Measurements from ENCODE around the gene GPX1. TPM values are rescaled to one million over a fixed set of nuclear protein-coding genes. Genes with fewer than 3 reads are reported as not detected.
A peak's percentile ranks its signal among the peaks of the same experiment; 100 is the strongest.
"Not testable (repeated sequence)": the region's sequence is repeated elsewhere in the genome, so short reads cannot be mapped to it uniquely, and the experiment has no call there.

Gene GPX1
- total RNA-seq, 5 donors from 2014 or later (not counting 1 experiment from before 2014, with no cell fraction given) = 45.1 to 87.5 (median 73.8) TPM

DNA sequence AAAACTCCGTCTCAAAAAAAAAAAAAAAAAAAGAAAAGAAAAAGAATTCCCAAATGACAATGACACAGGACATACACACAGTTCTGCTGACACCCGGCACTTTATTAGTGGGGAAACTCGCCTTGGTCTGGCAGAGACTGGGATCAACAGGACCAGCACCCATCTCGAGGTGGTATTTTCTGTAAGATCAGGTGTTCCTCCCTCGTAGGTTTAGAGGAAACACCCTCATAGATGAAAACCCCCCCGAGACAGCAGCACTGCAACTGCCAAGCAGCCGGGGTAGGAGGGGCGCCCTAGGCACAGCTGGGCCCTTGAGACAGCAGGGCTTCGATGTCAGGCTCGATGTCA, 1.1 kb downstream of the GPX1 start:
- not testable (repeated sequence) for H3K9me3 ChIP-seq; H3K27me3 Mint-ChIP-seq; H3K9me3 Mint-ChIP-seq; H3K27me3 ChIP-seq (replicated peaks in 1 of 2; ENCODE audit: control insufficient read depth in 2 of 2, extremely low read depth in 1 of 2, insufficient read depth in 2 of 2, low read length in 1 of 2)
- CTCF ChIA-PET = interaction anchor here (0.6 to 3.3 kb wide), 2 partner anchors 17 to 30 kb away, joined by 6 to 13 read pairs; partner anchors contain the start of gene USP4 (in 1 of the 2)
- H3K36me3 ChIP-seq (ENCODE audit: control insufficient read depth in 2 of 2, extremely low read depth in 1 of 2, insufficient read depth in 1 of 2, low read length in 1 of 2) = peaks cover 15 to 26% of the 10 kb centered on the region in 2 donors
- WGBS (ENCODE audit: insufficient coverage) = no CpG with 5 or more reads among the region's 10 CpGs
- POLR2A ChIA-PET = interaction anchor here (0.6 to 0.9 kb wide), 2 partner anchors 17 to 23 kb away, joined by 4 to 5 read pairs; partner anchors contain the start of gene USP4 (in 1 of the 2)
- H3K4me1 ChIP-seq (ENCODE audit: control insufficient read depth in 1 of 2, extremely low read depth in 1 of 2, insufficient read depth in 2 of 2, low read length in 2 of 2) = peaks cover 7 to 33% of the 10 kb centered on the region in 2 experiments
- H3K27ac ChIP-seq (ENCODE audit: low read length) = peak overlapping the region; percentile 78
- Mint-ChIP-seq H3K27ac (peak overlapping the region; percentile 93 to 95), H3K36me3 (peaks cover 27% of the 10 kb centered on the region), H3K4me3 (peak overlapping the region; percentile 87 to 98 (median 95)), H3K4me1 (peaks cover 24 to 42% (median 30%) of the 10 kb centered on the region in 3 donors)
- DNase-seq (peak in 24 of 35 experiments; percentile 6 to 54 (median 24)), ATAC-seq (replicated peaks in 1 of 4) (peak; percentile 4 to 48 (median 13))
- H3K4me3 ChIP-seq (ENCODE audit: control insufficient read depth in 1 of 2, extremely low read depth in 1 of 2, low read length in 1 of 2) = peak overlapping the region; percentile 64 to 77

DNA sequence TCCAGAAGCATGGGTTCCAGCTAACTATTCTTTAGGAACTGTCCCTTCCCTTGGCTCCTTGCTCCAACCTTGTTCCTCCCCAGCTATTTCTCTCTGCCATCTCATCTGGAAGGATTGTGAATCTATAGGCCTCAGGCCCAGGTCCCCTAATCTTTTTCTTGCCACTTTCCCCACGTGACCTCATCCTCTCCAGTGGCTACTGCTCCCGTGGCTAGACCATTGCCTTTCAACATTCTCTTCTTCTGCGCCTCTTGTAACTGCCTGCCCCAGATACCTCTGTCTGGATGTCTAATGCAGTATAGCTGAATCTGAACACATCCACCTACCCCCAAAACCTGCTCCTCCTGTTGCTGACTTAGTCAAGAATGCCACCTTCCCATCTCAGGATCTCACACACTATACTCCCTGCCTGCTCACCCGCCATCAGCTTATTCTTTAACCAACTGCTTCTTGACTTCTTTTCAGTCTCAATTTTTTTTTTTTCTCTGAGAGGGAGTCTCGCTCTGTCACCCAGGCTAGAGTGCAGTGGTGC, 5.2 kb downstream of the GPX1 start:
- H3K27ac ChIP-seq (ENCODE audit: low read length) = no peak overlapping the region

DNA sequence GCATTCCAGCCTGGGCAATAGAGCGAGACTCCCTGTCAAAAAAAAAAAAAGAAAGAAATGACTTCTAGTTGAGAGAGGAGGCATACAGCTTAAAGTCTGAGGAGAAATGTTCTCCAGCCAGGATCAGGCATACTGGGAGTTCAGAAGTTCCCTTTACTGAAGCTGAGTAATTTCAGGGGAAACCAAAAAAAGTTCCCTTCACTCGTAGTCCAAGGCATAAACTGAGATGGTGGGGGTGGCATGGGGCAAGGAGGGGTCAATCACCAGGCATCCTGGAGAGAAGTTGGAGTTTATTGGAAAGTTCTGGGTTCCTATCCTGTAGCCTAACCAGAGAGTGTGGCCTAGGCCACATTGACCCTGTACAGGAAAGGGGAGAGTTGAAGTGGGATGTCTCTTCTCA, 5.9 kb downstream of the GPX1 start:
- Mint-ChIP-seq H3K27ac (peak overlapping the region; percentile 11 to 44), H3K4me1 (peaks cover 15 to 32% (median 23%) of the 10 kb centered on the region in 3 donors), H3K4me3 (no peak overlapping the region), H3K36me3 (peaks cover 6% of the 10 kb centered on the region), H3K9me3 (no peaks in the 10 kb centered on the region), H3K27me3 (no peaks in the 10 kb centered on the region)
- ChIA-PET CTCF (interaction anchor here in 1 of 2 donors (2.2 kb wide), 1 partner anchor 12 kb away, joined by 11 read pairs; the partner anchor contains the start of gene USP4), POLR2A (interaction anchor here in 1 of 2 donors (0.7 kb wide), 1 partner anchor 1137 kb away, joined by 4 read pairs; no protein-coding TSS in a partner anchor)
- Histone ChIP-seq H3K4me3 (ENCODE audit: control insufficient read depth in 1 of 2, extremely low read depth in 1 of 2, low read length in 1 of 2) (no peak overlapping the region), H3K27ac (ENCODE audit: low read length) (peak overlapping the region; percentile 2), H3K27me3 (replicated peaks in 1 of 2; ENCODE audit: control insufficient read depth in 2 of 2, extremely low read depth in 1 of 2, insufficient read depth in 2 of 2, low read length in 1 of 2) (no peaks in the 10 kb centered on the region), H3K36me3 (ENCODE audit: control insufficient read depth in 2 of 2, extremely low read depth in 1 of 2, insufficient read depth in 1 of 2, low read length in 1 of 2) (peaks cover 0 to 6% of the 10 kb centered on the region in 2 donors), H3K4me1 (ENCODE audit: control insufficient read depth in 1 of 2, extremely low read depth in 1 of 2, insufficient read depth in 2 of 2, low read length in 2 of 2) (peaks cover 7 to 22% of the 10 kb centered on the region in 2 experiments), H3K9me3 (no peaks in the 10 kb centered on the region)
- ATAC-seq (replicated peaks in 1 of 4) (no peak), DNase-seq (no peak)
- no CpG with 5 or more reads among the region's 2 CpGs for WGBS (ENCODE audit: insufficient coverage)

More for the DNA sequence above, 5.2 kb downstream of the GPX1 start:
- ChIA-PET CTCF (interaction anchor here (0.9 to 2.2 kb wide), 2 partner anchors 12 to 13 kb away, joined by 4 to 11 read pairs; partner anchors contain the start of gene USP4 (in 1 of the 2)), POLR2A (interaction anchor here in 1 of 2 donors (0.6 kb wide), 1 partner anchor 30 kb away, joined by 8 read pairs; no protein-coding TSS in a partner anchor)
- H3K4me1 Mint-ChIP-seq = peaks cover 18 to 37% (median 26%) of the 10 kb centered on the region in 3 donors
- H3K27me3 Mint-ChIP-seq = no peaks in the 10 kb centered on the region
- Histone ChIP-seq H3K36me3 (ENCODE audit: control insufficient read depth in 2 of 2, extremely low read depth in 1 of 2, insufficient read depth in 1 of 2, low read length in 1 of 2) (peaks cover 0 to 6% of the 10 kb centered on the region in 2 donors), H3K9me3 (no peaks in the 10 kb centered on the region), H3K4me1 (ENCODE audit: control insufficient read depth in 1 of 2, extremely low read depth in 1 of 2, insufficient read depth in 2 of 2, low read length in 2 of 2) (peaks cover 7 to 27% of the 10 kb centered on the region in 2 experiments), H3K4me3 (ENCODE audit: control insufficient read depth in 1 of 2, extremely low read depth in 1 of 2, low read length in 1 of 2) (no peak overlapping the region), H3K27me3 (replicated peaks in 1 of 2; ENCODE audit: control insufficient read depth in 2 of 2, extremely low read depth in 1 of 2, insufficient read depth in 2 of 2, low read length in 1 of 2) (no peaks in the 10 kb centered on the region)
- no peaks in the 10 kb centered on the region for H3K9me3 Mint-ChIP-seq
- no peak for DNase-seq
- WGBS (ENCODE audit: insufficient coverage) = 81% methylated on average over 4 of the region's 5 CpGs
- peaks cover 9% of the 10 kb centered on the region for H3K36me3 Mint-ChIP-seq
- no peak for ATAC-seq (replicated peaks in 1 of 4)
- no peak overlapping the region for H3K4me3 Mint-ChIP-seq
- peak overlapping the region; percentile 42 to 54 for H3K27ac Mint-ChIP-seq

DNA sequence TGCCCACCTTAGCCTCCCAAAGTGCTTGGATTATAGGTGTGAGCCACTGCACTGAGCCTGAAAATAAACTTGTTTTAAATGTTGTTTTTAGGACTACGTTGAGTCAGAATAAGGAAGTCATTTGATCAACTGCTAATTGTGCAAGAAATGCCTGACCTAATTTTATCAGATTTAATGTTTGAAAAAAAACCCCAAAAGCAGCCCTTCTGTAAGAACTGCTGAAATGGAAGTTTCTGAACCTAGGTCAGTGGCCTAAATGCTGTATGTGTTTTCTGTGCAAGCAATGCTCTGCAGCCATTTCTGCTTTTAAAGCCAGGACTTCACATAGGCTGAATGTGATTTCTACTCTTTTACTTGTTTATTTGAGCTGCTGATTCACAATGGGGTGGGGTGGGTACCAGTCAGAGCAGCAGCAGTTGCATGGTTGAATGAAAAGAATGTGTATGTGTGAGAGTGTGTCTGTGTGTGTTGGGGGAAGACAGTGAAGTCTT, 6.6 kb downstream of the GPX1 start:
- Mint-ChIP-seq H3K4me3 (no peak overlapping the region), H3K9me3 (no peaks in the 10 kb centered on the region), H3K36me3 (peaks cover 5% of the 10 kb centered on the region), H3K4me1 (peaks cover 13 to 29% (median 18%) of the 10 kb centered on the region in 3 donors), H3K27me3 (no peaks in the 10 kb centered on the region), H3K27ac (peak overlapping the region; percentile 40 to 53)
- no peaks in the 10 kb centered on the region for H3K27me3 ChIP-seq (replicated peaks in 1 of 2; ENCODE audit: control insufficient read depth in 2 of 2, extremely low read depth in 1 of 2, insufficient read depth in 2 of 2, low read length in 1 of 2)
- 20% methylated on average over 1 of the region's 1 CpG for WGBS (ENCODE audit: insufficient coverage)
- H3K9me3 ChIP-seq = no peaks in the 10 kb centered on the region
- ATAC-seq (replicated peaks in 1 of 4) (no peak), DNase-seq (no peak)
- peaks cover 3 to 15% of the 10 kb centered on the region in 2 experiments for H3K4me1 ChIP-seq (ENCODE audit: control insufficient read depth in 1 of 2, extremely low read depth in 1 of 2, insufficient read depth in 2 of 2, low read length in 2 of 2)
- peaks cover 0 to 6% of the 10 kb centered on the region in 2 donors for H3K36me3 ChIP-seq (ENCODE audit: control insufficient read depth in 2 of 2, extremely low read depth in 1 of 2, insufficient read depth in 1 of 2, low read length in 1 of 2)
- no peak overlapping the region for H3K4me3 ChIP-seq (ENCODE audit: control insufficient read depth in 1 of 2, extremely low read depth in 1 of 2, low read length in 1 of 2)
- ChIA-PET POLR2A (interaction anchor here in 1 of 2 donors (0.7 kb wide), 1 partner anchor 1138 kb away, joined by 4 read pairs; no protein-coding TSS in a partner anchor), CTCF (interaction anchor here in 1 of 2 donors (2.2 kb wide), 1 partner anchor 11 kb away, joined by 11 read pairs; the partner anchor contains the start of gene USP4)
- no peak overlapping the region for H3K27ac ChIP-seq (ENCODE audit: low read length)

DNA sequence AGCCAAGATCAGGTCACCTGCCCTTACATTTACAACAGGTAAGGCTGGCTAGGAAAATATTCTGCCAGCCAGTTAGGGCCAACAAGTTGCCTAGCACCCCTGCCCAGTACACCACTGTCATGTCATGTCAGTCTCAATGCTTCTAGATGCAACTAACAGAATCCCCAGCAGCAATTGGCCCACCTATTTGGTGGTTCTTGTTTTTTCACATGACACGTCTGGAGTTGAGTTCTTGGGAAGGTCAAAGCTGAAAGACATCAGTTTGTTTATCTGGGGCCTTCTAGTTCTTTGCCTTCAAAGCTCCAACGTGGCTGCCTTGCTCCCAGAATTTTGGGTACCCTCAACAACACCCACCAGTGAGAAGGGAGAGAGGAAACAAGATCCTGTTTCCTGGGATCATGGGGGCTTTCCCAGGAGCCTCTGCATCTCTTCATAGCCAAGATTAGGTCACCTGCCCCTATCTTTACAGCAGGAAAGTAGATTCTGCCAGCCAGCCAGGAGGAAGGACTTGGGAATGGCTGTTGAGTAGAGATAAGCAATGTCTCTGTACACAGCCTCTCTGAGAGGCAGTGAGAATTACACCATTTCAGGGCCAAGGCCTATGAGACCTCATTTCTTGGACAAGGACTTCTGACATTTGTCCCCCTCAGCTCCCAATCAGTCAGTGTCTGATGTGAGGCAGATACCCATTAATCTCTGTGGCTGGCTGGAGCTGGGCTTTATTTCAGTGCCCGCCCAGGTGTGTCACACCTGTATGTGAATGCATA, 8.6 kb downstream of the GPX1 start:
- H3K27ac Mint-ChIP-seq = no peak overlapping the region
- POLR2A ChIA-PET = interaction anchor here in 1 of 2 donors (0.7 kb wide), 1 partner anchor 17 kb away, joined by 4 read pairs; no protein-coding TSS in a partner anchor
- Histone ChIP-seq H3K27ac (ENCODE audit: low read length) (no peak overlapping the region), H3K9me3 (no peaks in the 10 kb centered on the region), H3K4me3 (ENCODE audit: control insufficient read depth in 1 of 2, extremely low read depth in 1 of 2, low read length in 1 of 2) (no peak overlapping the region), H3K4me1 (ENCODE audit: control insufficient read depth in 1 of 2, extremely low read depth in 1 of 2, insufficient read depth in 2 of 2, low read length in 2 of 2) (peaks cover 2 to 13% of the 10 kb centered on the region in 2 experiments), H3K36me3 (ENCODE audit: control insufficient read depth in 2 of 2, extremely low read depth in 1 of 2, insufficient read depth in 1 of 2, low read length in 1 of 2) (no peaks in the 10 kb centered on the region), H3K27me3 (replicated peaks in 1 of 2; ENCODE audit: control insufficient read depth in 2 of 2, extremely low read depth in 1 of 2, insufficient read depth in 2 of 2, low read length in 1 of 2) (no peaks in the 10 kb centered on the region)
- H3K27me3 Mint-ChIP-seq = no peaks in the 10 kb centered on the region
- 75% methylated on average over 1 of the region's 3 CpGs for WGBS (ENCODE audit: insufficient coverage)
- CTCF ChIA-PET = no interaction called here
- H3K9me3 Mint-ChIP-seq = no peaks in the 10 kb centered on the region
- DNase-seq (no peak), ATAC-seq (replicated peaks in 1 of 4) (no peak)
- no peak overlapping the region for H3K4me3 Mint-ChIP-seq
- peaks cover 14 to 27% (median 15%) of the 10 kb centered on the region in 3 donors for H3K4me1 Mint-ChIP-seq
- no peaks in the 10 kb centered on the region for H3K36me3 Mint-ChIP-seq

DNA sequence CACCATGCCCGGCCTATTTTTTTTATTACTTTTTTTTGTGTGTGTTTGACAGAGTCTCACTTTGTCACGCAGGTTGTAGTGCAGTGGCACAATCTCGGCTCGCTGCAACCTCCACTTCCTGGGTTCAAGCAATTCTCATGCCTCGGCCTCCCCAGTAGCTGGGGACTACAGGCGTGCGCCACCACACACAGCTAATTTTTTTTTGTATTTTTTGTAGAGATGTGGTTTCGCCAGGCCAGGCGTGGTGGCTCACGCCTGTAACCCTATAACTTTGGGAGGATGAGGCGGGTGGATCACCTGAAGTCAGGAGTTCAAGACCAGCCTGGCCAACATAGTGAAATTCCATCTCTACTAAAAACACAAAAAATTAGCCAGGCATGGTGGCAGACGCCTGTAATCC, 9.8 kb downstream of the GPX1 start:
- H3K27ac ChIP-seq (ENCODE audit: low read length); H3K27ac Mint-ChIP-seq; ATAC-seq (replicated peaks in 1 of 4); DNase-seq; H3K4me3 Mint-ChIP-seq; H3K36me3 ChIP-seq (ENCODE audit: control insufficient read depth in 2 of 2, extremely low read depth in 1 of 2, insufficient read depth in 1 of 2, low read length in 1 of 2); H3K9me3 ChIP-seq; H3K27me3 Mint-ChIP-seq; H3K9me3 Mint-ChIP-seq; H3K36me3 Mint-ChIP-seq; H3K27me3 ChIP-seq (replicated peaks in 1 of 2; ENCODE audit: control insufficient read depth in 2 of 2, extremely low read depth in 1 of 2, insufficient read depth in 2 of 2, low read length in 1 of 2); H3K4me3 ChIP-seq (ENCODE audit: control insufficient read depth in 1 of 2, extremely low read depth in 1 of 2, low read length in 1 of 2): not testable (repeated sequence)
- peaks cover 2 to 15% of the 10 kb centered on the region in 2 experiments for H3K4me1 ChIP-seq (ENCODE audit: control insufficient read depth in 1 of 2, extremely low read depth in 1 of 2, insufficient read depth in 2 of 2, low read length in 2 of 2)
- no CpG with 5 or more reads among the region's 12 CpGs for WGBS (ENCODE audit: insufficient coverage)
- POLR2A ChIA-PET = interaction anchor here in 1 of 2 donors (0.6 kb wide), 1 partner anchor 16 kb away, joined by 5 read pairs; no protein-coding TSS in a partner anchor
- H3K4me1 Mint-ChIP-seq = peaks cover 14 to 26% (median 15%) of the 10 kb centered on the region in 3 donors
- CTCF ChIA-PET = interaction anchor here in 1 of 2 donors (1.6 kb wide), 1 partner anchor 8 kb away, joined by 4 read pairs; no protein-coding TSS in a partner anchor

Measured in T-cell (primary cell).